OCI-LY3 (cell line): ENCODE measurements around the gene PHC2.

ENCODE experiments used
- CTCF ChIP-seq: fragments of 200-600, 300-600 bp; sonication (generic); IDR thresholded peaks from 2 replicates; pipeline ENCODE4 v1.5.1; 2014; ENCODE audit warnings: antibody characterized with exemption, low read length, low read depth
- EZH2phosphoT487 ChIP-seq: fragments of 200-600 bp; shearing (Covaris generic); IDR thresholded peaks from 2 replicates; pipeline ENCODE4 v1.6.1; 2018; ENCODE audit warnings: antibody characterized with exemption, mixed run types, low read depth

- TF ChIP-seq CTCF (no peak), EZH2phosphoT487 (no peak)
These were observed 95.9 kb downstream of the PHC2 start for GRCh38 chr1:33335020-33335419.
